ENCODE measurements around the gene RGMA.

DNA sequence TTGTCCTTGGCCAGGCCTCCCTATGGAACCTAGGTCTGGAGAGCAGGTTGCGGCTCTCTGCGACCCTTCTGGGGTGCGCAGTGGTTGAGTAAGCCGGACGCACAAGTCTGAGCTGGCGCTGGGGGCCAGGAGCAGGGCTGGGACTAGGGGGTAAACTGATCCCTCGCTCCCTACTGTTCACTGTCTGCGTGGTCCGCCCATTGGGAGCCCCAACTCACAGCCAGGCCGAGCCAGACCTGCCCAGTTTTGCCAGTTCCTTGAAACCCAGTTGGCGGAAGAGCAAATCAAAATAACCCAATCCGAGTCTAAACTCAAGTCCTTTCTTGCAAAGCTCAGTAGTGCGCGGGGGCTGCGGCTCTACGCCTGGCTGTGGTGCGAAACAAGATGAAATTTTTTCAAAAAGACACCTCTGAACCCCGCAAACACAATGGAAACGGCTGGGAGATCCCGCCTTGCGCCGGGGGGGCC lies 17.5 kb downstream of the RGMA start:
- TF ChIP-seq, protein P1, sequence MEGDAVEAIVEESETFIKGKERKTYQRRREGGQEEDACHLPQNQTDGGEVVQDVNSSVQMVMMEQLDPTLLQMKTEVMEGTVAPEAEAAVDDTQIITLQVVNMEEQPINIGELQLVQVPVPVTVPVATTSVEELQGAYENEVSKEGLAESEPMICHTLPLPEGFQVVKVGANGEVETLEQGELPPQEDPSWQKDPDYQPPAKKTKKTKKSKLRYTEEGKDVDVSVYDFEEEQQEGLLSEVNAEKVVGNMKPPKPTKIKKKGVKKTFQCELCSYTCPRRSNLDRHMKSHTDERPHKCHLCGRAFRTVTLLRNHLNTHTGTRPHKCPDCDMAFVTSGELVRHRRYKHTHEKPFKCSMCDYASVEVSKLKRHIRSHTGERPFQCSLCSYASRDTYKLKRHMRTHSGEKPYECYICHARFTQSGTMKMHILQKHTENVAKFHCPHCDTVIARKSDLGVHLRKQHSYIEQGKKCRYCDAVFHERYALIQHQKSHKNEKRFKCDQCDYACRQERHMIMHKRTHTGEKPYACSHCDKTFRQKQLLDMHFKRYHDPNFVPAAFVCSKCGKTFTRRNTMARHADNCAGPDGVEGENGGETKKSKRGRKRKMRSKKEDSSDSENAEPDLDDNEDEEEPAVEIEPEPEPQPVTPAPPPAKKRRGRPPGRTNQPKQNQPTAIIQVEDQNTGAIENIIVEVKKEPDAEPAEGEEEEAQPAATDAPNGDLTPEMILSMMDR (IDR thresholded peaks at IDR 0.05; ENCODE audit: low read depth, low read length) = no peak
- TF ChIP-seq POLR2A (IDR thresholded peaks at IDR 0.05; ENCODE audit: extremely low read depth, insufficient read length) (no peak), MYC (IDR thresholded peaks at IDR 0.05; ENCODE audit: low read depth, low read length) (no peak)
- TF ChIP-seq, protein P2, sequence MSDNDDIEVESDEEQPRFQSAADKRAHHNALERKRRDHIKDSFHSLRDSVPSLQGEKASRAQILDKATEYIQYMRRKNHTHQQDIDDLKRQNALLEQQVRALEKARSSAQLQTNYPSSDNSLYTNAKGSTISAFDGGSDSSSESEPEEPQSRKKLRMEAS (IDR thresholded peaks at IDR 0.05; ENCODE audit: low read depth, low read length) = no peak
